Esophagus muscularis mucosa (tissue), 4 donors: ENCODE results near the gene SKP1. TPM values are rescaled to one million over a fixed set of nuclear protein-coding genes. Genes with fewer than 3 reads are reported as not detected.

Experiments
- DNase-seq: peaks from one replicate; pipeline ENCODE4 v3.0.0-alpha.2; 2017; ENCODE audit errors: extremely low spot score
- H3K27ac ChIP-seq, 4 donors: fragments of 200-600 bp; sonication (generic); replicated peaks in 1 of 4; 1 replicate in 3 of 4; 2 replicates in 1 of 4; pipeline ENCODE4 v1.5.1; 2016 to 2019; ENCODE audit warnings: mild to moderate bottlenecking in 1 of 4
- H3K27me3 ChIP-seq, 4 donors: fragments of 200-600 bp; sonication (generic); one replicate each; pipeline versions ENCODE4 v1.5.1 to v1.6.0; 2016 to 2019
- H3K36me3 ChIP-seq, 4 donors: fragments of 200-600 bp; sonication (generic); one replicate each; pipeline ENCODE4 v1.5.1; 2016 to 2019
- H3K4me1 ChIP-seq, 4 donors: fragments of 200-600 bp; sonication (generic); one replicate each; pipeline ENCODE4 v1.5.1; 2016 to 2019
- H3K4me3 ChIP-seq, 4 donors: fragments of 200-600 bp; sonication (generic); 1 replicate in 2 of 4; 2 replicates in 2 of 4; pipeline ENCODE4 v1.5.1; 2016 to 2019; ENCODE audit warnings: mild to moderate bottlenecking in 4 of 4, moderate library complexity in 1 of 4
- H3K9me3 ChIP-seq, 4 donors: fragments of 200-600 bp; sonication (generic); 1 replicate in 3 of 4; 2 replicates in 1 of 4; pipeline ENCODE4 v1.5.1; 2016 to 2019
- EP300 ChIP-seq: sonication (generic); formaldehyde crosslinking; IDR thresholded peaks from one replicate; pipeline ENCODE4 v1.6.1; 2017; ENCODE audit warnings: antibody characterized with exemption
- POLR2A ChIP-seq: fragments of 450-650 bp; IDR thresholded peaks from one replicate; pipeline ENCODE4 v1.6.1; 2017; ENCODE audit warnings: antibody characterized with exemption, moderate library complexity, mild to moderate bottlenecking, low read depth
- POLR2AphosphoS5 ChIP-seq, 2 donors: sonication (generic); formaldehyde crosslinking; IDR thresholded peaks; one replicate each; pipeline ENCODE4 v1.6.1; 2017; ENCODE audit warnings: antibody characterized with exemption in 2 of 2
- WGBS: methylation state at CpG from one replicate; pipeline ENCODE4 v1.1.5; 2018; 5-methylcytosine and 5-hydroxymethylcytosine counted together
- intact Hi-C: fragments of 100-400 bp; cut with DNase I; formaldehyde crosslinking; loops from one replicate; pipeline ENCODE4 v1.15.1; 2023
- total RNA-seq, 4 donors: library from RNA; depleted of rRNA; stranded (reverse); fragments of >200 nt; gene quantifications; one replicate each; pipeline versions ENCODE4 v1.1.0 to v1.2.1, GENCODE V29; 2016
- TF ChIP-seq, protein P1 (sequence below), 3 experiments: fragments of 200-600 bp in 2 of 3; fragments of 450-650 bp in 1 of 3; sonication (generic) in 2 of 3; IDR thresholded peaks; one replicate each; pipeline ENCODE4 v1.5.1; 2017 to 2019; ENCODE audit warnings: antibody characterized with exemption in 3 of 3, mild to moderate bottlenecking in 2 of 3, moderate library complexity in 1 of 3

Gene SKP1
- total RNA-seq, 4 donors from 2014 or later, result 170 to 345 (median 322) TPM

DNA sequence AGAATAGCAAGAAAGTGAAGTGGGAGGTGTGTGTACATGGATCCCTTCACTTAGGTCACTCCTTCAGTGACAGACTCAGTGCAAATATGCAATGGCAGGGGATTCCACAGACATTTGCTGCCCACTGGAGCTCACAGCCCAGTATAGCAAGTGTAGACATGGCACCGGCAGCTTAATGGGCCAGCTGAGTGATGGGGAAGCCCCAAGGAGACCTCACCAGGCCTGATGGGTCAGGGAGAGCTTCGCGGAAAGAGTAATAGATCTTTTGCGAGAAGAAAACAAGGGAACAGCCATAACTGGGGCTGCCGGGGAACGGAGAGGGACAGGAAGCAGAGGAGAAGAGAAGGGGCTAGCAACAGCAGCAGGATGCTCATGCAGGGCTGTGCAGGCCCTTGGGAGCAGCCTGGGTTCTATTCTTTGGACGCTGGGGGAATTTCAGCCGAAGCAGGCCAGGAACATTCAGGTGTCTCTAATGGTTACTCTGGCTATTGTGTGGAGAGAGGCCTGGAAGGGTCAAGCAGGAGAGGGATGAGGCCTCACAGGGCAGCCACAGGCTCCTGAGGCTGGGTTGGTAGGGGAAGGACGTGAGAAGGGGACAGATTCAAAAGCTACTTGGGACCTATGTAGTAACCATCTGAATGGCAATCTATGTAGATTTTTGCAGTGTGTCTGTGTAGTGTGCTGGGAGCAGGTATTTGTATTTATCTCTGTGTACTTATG, 35.3 kb downstream of the SKP1 start:
- Histone ChIP-seq H3K27ac (no peak overlapping the region), H3K4me1 (peaks cover 12 to 46% (median 31%) of the 10 kb centered on the region in 4 donors), H3K27me3 (no peaks in the 10 kb centered on the region), H3K4me3 (no peak overlapping the region), H3K9me3 (no peaks in the 10 kb centered on the region), H3K36me3 (peaks cover 25 to 84% (median 74%) of the 10 kb centered on the region in 4 donors)
- DNase-seq, result no peak
- TF ChIP-seq POLR2A (no peak), EP300 (no peak)
- intact Hi-C loops, result no loop called here
- 78% methylated on average over 9 of the region's 9 CpGs for WGBS

DNA sequence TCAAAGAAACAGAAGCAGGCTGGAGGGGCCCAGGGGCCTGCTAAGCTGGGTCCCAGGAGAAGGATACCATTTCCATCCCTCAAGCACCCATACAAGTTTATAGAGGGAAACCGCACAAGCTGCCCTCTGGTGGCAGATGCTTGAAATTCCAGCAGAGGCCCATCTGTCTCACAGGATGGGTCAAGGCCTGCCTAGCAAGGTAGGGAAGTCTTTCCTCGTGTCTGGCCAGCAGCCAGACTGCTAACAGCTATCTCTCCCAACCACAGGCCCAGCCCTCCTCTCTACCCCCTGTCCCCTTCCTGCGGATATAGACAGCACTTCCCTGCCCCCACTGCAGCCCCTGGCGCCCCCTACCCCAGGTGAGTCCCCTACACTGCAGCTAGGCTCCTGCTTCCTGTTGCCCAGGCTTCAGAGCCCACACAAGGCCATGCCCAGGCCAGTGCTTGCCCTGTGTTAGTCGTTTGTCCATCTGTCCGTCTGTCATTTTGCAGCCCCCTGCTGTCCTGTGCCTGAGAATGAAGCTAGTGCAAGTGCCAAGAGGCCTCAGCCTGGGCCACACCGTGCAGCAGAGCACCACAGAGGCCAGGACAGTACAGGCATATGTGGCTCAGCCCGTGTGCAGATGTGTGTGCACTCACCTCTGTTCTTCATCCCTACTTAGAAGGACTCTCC, 36.1 kb downstream of the SKP1 start:
- DNase-seq, result peak; percentile 89
- peaks cover 19 to 84% (median 75%) of the 10 kb centered on the region in 4 donors for H3K36me3 ChIP-seq
- H3K4me3 ChIP-seq, result no peak overlapping the region
- H3K27ac ChIP-seq, result no peak overlapping the region
- no peaks in the 10 kb centered on the region for H3K9me3 ChIP-seq
- intact Hi-C loops, result no loop called here
- TF ChIP-seq, protein P1, sequence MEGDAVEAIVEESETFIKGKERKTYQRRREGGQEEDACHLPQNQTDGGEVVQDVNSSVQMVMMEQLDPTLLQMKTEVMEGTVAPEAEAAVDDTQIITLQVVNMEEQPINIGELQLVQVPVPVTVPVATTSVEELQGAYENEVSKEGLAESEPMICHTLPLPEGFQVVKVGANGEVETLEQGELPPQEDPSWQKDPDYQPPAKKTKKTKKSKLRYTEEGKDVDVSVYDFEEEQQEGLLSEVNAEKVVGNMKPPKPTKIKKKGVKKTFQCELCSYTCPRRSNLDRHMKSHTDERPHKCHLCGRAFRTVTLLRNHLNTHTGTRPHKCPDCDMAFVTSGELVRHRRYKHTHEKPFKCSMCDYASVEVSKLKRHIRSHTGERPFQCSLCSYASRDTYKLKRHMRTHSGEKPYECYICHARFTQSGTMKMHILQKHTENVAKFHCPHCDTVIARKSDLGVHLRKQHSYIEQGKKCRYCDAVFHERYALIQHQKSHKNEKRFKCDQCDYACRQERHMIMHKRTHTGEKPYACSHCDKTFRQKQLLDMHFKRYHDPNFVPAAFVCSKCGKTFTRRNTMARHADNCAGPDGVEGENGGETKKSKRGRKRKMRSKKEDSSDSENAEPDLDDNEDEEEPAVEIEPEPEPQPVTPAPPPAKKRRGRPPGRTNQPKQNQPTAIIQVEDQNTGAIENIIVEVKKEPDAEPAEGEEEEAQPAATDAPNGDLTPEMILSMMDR (IDR thresholded peaks at IDR 0.05), result peak; percentile 61 to 80 (median 61)
- no peak for TF ChIP-seq EP300
- no peaks in the 10 kb centered on the region for H3K27me3 ChIP-seq
- H3K4me1 ChIP-seq, result peaks cover 6 to 38% (median 25%) of the 10 kb centered on the region in 4 donors
- 35% methylated on average over 6 of the region's 8 CpGs for WGBS

DNA sequence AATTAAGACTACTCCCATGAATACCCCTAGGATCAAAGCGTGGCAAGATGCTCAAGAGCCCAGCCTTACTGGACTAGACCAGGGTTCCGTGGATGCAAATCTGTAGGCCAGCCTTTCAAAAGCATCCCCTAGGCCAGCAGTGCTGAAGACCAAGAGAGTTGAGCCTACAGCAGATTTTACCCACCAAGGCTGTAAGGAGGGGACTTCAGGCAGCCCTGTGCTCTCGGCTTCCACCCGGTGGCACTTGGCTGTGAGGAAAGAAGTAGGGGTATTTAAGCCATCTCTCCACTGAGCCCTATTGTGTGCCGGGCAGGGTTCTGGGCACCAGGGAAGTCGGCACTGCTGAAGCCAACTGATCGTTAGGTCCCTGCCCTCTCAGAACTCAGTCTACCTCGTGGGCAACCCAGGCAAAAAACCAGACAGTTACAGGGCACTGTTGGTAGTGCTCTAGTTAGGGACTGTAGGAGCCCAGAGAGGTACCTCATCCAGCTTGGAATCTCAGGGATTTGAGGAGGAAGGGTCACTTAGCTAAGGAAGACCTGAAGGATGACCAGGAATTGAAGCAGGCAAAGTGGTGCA, 36.8 kb downstream of the SKP1 start:
- Histone ChIP-seq H3K27me3 (no peaks in the 10 kb centered on the region), H3K4me1 (peaks cover 6 to 31% (median 21%) of the 10 kb centered on the region in 4 donors), H3K4me3 (no peak overlapping the region), H3K27ac (no peak overlapping the region), H3K36me3 (peaks cover 12 to 84% (median 75%) of the 10 kb centered on the region in 4 donors), H3K9me3 (no peaks in the 10 kb centered on the region)
- 92% methylated on average over 6 of the region's 8 CpGs for WGBS
- intact Hi-C loops, result no loop called here
- no peak for DNase-seq
- no peak for TF ChIP-seq EP300
- TF ChIP-seq POLR2AphosphoS5 (IDR thresholded peaks at IDR 0.05), result no peak
- TF ChIP-seq, protein P1 (IDR thresholded peaks at IDR 0.05), result no peak
- TF ChIP-seq POLR2A, result no peak

DNA sequence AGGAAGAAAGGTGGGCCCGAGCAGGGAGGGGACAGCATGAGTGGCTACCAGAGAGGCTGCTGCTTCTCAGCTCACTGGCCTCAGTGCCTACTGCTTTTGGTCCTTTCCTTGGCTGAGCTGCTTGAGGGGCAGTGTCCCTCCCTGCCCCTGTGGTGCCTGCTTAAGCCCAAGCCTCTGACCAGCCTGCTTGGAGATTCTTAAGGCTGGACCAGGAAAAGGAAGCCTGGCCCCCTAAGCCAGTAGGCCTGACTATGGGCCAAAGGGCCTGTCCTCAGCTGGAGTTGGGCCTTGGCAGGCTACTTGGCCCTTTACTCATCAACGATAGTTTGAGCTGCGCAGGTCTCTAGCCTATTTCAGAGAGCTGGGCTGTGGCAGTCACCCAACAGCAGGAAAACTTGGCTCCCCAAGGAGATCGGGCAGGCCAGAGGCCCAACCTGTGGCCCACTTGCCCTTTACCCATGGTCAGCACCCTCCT, 37.3 kb downstream of the SKP1 start:
- intact Hi-C loops, result no loop called here
- Histone ChIP-seq H3K4me3 (no peak overlapping the region), H3K27me3 (no peaks in the 10 kb centered on the region), H3K4me1 (peaks cover 6 to 29% (median 21%) of the 10 kb centered on the region in 4 donors), H3K9me3 (no peaks in the 10 kb centered on the region), H3K36me3 (peaks cover 12 to 84% (median 74%) of the 10 kb centered on the region in 4 donors), H3K27ac (no peak overlapping the region)
- 75% methylated on average over 1 of the region's 4 CpGs for WGBS
- TF ChIP-seq EP300 (no peak), POLR2A (no peak), POLR2AphosphoS5 (IDR thresholded peaks at IDR 0.05) (no peak)
- TF ChIP-seq, protein P1 (IDR thresholded peaks at IDR 0.05), result no peak
- DNase-seq, result peak; percentile 74
